Measurements from ENCODE around the gene LY6G6F. TPM values are rescaled to one million over a fixed set of nuclear protein-coding genes. Genes with fewer than 3 reads are reported as not detected.

Gene LY6G6F
- total and polyA plus RNA-seq, 3 experiments from 2014 or later, result not detected

GRCh38 chr6:31723245-31723979 lies 16.7 kb downstream of the LY6G6F start, which contains the start of gene MPIG6B:
TSS of gene MPIG6B (plus strand) at chr6:31723373. CDS start at chr6:31723384, 11 bp downstream.
- Mint-ChIP-seq H3K4me3 (no peak within 1 kb of the TSS), H3K27ac (peak within 1 kb of the TSS in 3 of 8 donors; percentile 20 to 64 (median 46)), H3K4me1 (peaks cover 10 to 15% (median 13%) of the 10 kb centered on the region in 3 donors), H3K36me3 (peaks cover 0 to 10% (median 2%) of the 10 kb centered on the region in 3 donors), H3K9me3 (no peaks in the 10 kb centered on the region), H3K27me3 (peaks cover 0 to 2% of the 10 kb centered on the region in 2 donors)
- ChIA-PET CTCF (interaction anchor here (0.9 to 1.3 kb wide), 5 partner anchors 16 to 172 kb away, joined by 3 to 4 read pairs (median 3); partner anchors contain the start of gene MSH5), POLR2A (interaction anchor here (0.6 to 0.7 kb wide), 2 partner anchors 112 to 146 kb away, joined by 3 to 4 read pairs; no protein-coding TSS in a partner anchor)
- Histone ChIP-seq H3K36me3 (ENCODE audit: insufficient read depth, low read length) (peaks cover 4% of the 10 kb centered on the region), H3K9me3 (ENCODE audit: low read length) (no peaks in the 10 kb centered on the region), H3K27ac (ENCODE audit: low read depth, low read length) (no peak within 1 kb of the TSS), H3K27me3 (ENCODE audit: insufficient read depth, low read length, poor library complexity, severe bottlenecking) (no peaks in the 10 kb centered on the region), H3K4me3 (ENCODE audit: low read length) (no peak within 1 kb of the TSS), H3K4me1 (ENCODE audit: insufficient read depth, low read length) (peaks cover 17% of the 10 kb centered on the region)
- no peak for DNase-seq

GRCh38 chr6:31723980-31724691 lies 17.5 kb downstream of the LY6G6F start:
- Histone ChIP-seq H3K4me3 (ENCODE audit: low read length) (no peak overlapping the region), H3K27ac (ENCODE audit: low read depth, low read length) (no peak overlapping the region), H3K27me3 (ENCODE audit: insufficient read depth, low read length, poor library complexity, severe bottlenecking) (no peaks in the 10 kb centered on the region), H3K36me3 (ENCODE audit: insufficient read depth, low read length) (peaks cover 4% of the 10 kb centered on the region), H3K4me1 (ENCODE audit: insufficient read depth, low read length) (peaks cover 25% of the 10 kb centered on the region), H3K9me3 (ENCODE audit: low read length) (no peaks in the 10 kb centered on the region)
- no peaks in the 10 kb centered on the region for H3K9me3 Mint-ChIP-seq
- H3K4me3 Mint-ChIP-seq, result no peak overlapping the region
- no peaks in the 10 kb centered on the region for H3K27me3 Mint-ChIP-seq
- ChIA-PET POLR2A (interaction anchor here (0.7 kb wide), 1 partner anchor 67 kb away, joined by 4 read pairs; no protein-coding TSS in a partner anchor), CTCF (interaction anchor here (1.3 kb wide), 1 partner anchor 106 kb away, joined by 4 read pairs; no protein-coding TSS in a partner anchor)
- peaks cover 0 to 10% (median 2%) of the 10 kb centered on the region in 3 donors for H3K36me3 Mint-ChIP-seq
- H3K4me1 Mint-ChIP-seq, result peaks cover 15 to 21% (median 18%) of the 10 kb centered on the region in 3 donors
- no peak for DNase-seq
- peak overlapping the region in 2 of 8 donors; percentile 18 to 20 for H3K27ac Mint-ChIP-seq

GRCh38 chr6:31725502-31726350 lies 19.1 kb downstream of the LY6G6F start:
- no peak for DNase-seq
- H3K36me3 ChIP-seq (ENCODE audit: insufficient read depth, low read length), result peaks cover 4% of the 10 kb centered on the region
- Mint-ChIP-seq H3K9me3 (no peaks in the 10 kb centered on the region), H3K4me3 (peak overlapping the region in 1 of 7 donors; percentile 18), H3K27me3 (no peaks in the 10 kb centered on the region), H3K36me3 (peaks cover 0 to 23% (median 5%) of the 10 kb centered on the region in 3 donors), H3K4me1 (peaks cover 24 to 35% (median 28%) of the 10 kb centered on the region in 3 donors), H3K27ac (peak overlapping the region in 5 of 8 donors; percentile 0 to 43 (median 19))
- H3K9me3 ChIP-seq (ENCODE audit: low read length), result no peaks in the 10 kb centered on the region
- no peak overlapping the region for H3K4me3 ChIP-seq (ENCODE audit: low read length)
- no peaks in the 10 kb centered on the region for H3K27me3 ChIP-seq (ENCODE audit: insufficient read depth, low read length, poor library complexity, severe bottlenecking)
- CTCF ChIA-PET, result interaction anchor here (0.9 to 1.4 kb wide), 2 partner anchors 12 to 44 kb away, joined by 3 to 5 read pairs; no protein-coding TSS in a partner anchor
- H3K27ac ChIP-seq (ENCODE audit: low read depth, low read length), result no peak overlapping the region
- POLR2A ChIA-PET, result interaction anchor here (0.9 to 1.4 kb wide), 2 partner anchors 9 to 21 kb away, joined by 3 to 6 read pairs; no protein-coding TSS in a partner anchor
- H3K4me1 ChIP-seq (ENCODE audit: insufficient read depth, low read length), result peaks cover 34% of the 10 kb centered on the region

GRCh38 chr6:31727034-31727716 lies 20.5 kb downstream of the LY6G6F start:
- Histone ChIP-seq H3K4me1 (ENCODE audit: insufficient read depth, low read length) (peaks cover 34% of the 10 kb centered on the region), H3K27ac (ENCODE audit: low read depth, low read length) (peak overlapping the region; percentile 64), H3K27me3 (ENCODE audit: insufficient read depth, low read length, poor library complexity, severe bottlenecking) (no peaks in the 10 kb centered on the region), H3K4me3 (ENCODE audit: low read length) (no peak overlapping the region), H3K36me3 (ENCODE audit: insufficient read depth, low read length) (peaks cover 12% of the 10 kb centered on the region), H3K9me3 (ENCODE audit: low read length) (no peaks in the 10 kb centered on the region)
- H3K27me3 Mint-ChIP-seq, result no peaks in the 10 kb centered on the region
- ChIA-PET POLR2A (interaction anchor here (0.6 kb wide), 1 partner anchor 23 kb away, joined by 3 read pairs; no protein-coding TSS in a partner anchor), CTCF (interaction anchor here (0.7 to 9.6 kb wide), 2 partner anchors 104 to 136 kb away, joined by 3 to 71 read pairs; no protein-coding TSS in a partner anchor)
- H3K27ac Mint-ChIP-seq, result peak overlapping the region in 7 of 8 donors; percentile 53 to 87 (median 66)
- H3K4me3 Mint-ChIP-seq, result peak overlapping the region in 6 of 7 donors; percentile 32 to 72 (median 70)
- H3K9me3 Mint-ChIP-seq, result no peaks in the 10 kb centered on the region
- DNase-seq, result no peak
- H3K4me1 Mint-ChIP-seq, result peaks cover 24 to 39% (median 28%) of the 10 kb centered on the region in 3 donors
- H3K36me3 Mint-ChIP-seq, result peaks cover 0 to 36% (median 6%) of the 10 kb centered on the region in 3 donors

GRCh38 chr6:31727717-31728671 lies 21.3 kb downstream of the LY6G6F start:
- Mint-ChIP-seq H3K36me3 (peaks cover 0 to 41% (median 8%) of the 10 kb centered on the region in 3 donors), H3K4me1 (peaks cover 24 to 41% (median 29%) of the 10 kb centered on the region in 3 donors), H3K27me3 (no peaks in the 10 kb centered on the region), H3K27ac (peak overlapping the region in 7 of 8 donors; percentile 53 to 87 (median 66)), H3K9me3 (no peaks in the 10 kb centered on the region), H3K4me3 (peak overlapping the region; percentile 32 to 99 (median 72))
- ChIA-PET CTCF (interaction anchor here (0.7 to 9.6 kb wide), 11 partner anchors 11 to 135 kb away, joined by 3 to 71 read pairs (median 10); partner anchors contain the start of genes LSM2, MSH5 and VARS1), POLR2A (interaction anchor here (0.6 to 2.0 kb wide), 2 partner anchors 24 to 102 kb away, joined by 3 to 8 read pairs; no protein-coding TSS in a partner anchor)
- Histone ChIP-seq H3K9me3 (ENCODE audit: low read length) (no peaks in the 10 kb centered on the region), H3K27me3 (ENCODE audit: insufficient read depth, low read length, poor library complexity, severe bottlenecking) (no peaks in the 10 kb centered on the region), H3K36me3 (ENCODE audit: insufficient read depth, low read length) (peaks cover 15% of the 10 kb centered on the region), H3K4me3 (ENCODE audit: low read length) (no peak overlapping the region), H3K4me1 (ENCODE audit: insufficient read depth, low read length) (peaks cover 34% of the 10 kb centered on the region), H3K27ac (ENCODE audit: low read depth, low read length) (peak overlapping the region; percentile 64)
- DNase-seq, result peak in 1 of 5 donors; percentile 5
